GM12872 (cell line): ENCODE data around the gene ARHGAP6.

Experiments
- CTCF ChIP-seq: IDR thresholded peaks from 3 replicates; pipeline ENCODE4 v1.5.1; 2011; ENCODE audit warnings: low read depth, mild to moderate bottlenecking, low read length, moderate library complexity; ENCODE audit not compliant: insufficient read depth

Gene ARHGAP6

DNA sequence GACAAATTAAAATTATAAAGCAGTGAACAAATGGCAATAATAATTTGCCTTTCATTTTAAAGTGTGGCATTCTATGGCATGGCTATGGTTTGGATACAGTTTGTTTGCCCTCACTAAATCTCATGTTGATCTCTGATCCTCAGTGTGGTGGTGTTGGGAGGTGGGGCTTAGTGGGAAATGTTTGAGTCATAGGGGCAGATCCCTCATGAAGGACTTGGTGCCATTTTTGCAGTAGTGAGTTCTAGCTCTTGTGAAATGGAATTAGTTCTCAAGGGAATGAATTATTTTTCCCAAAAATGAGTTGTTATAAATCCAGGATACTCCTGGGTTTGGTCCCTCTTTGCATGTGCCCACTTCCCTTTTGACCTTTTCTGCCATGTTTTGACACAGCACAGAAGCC, 191.1 kb downstream of the ARHGAP6 start:
- no peak for TF ChIP-seq CTCF

DNA sequence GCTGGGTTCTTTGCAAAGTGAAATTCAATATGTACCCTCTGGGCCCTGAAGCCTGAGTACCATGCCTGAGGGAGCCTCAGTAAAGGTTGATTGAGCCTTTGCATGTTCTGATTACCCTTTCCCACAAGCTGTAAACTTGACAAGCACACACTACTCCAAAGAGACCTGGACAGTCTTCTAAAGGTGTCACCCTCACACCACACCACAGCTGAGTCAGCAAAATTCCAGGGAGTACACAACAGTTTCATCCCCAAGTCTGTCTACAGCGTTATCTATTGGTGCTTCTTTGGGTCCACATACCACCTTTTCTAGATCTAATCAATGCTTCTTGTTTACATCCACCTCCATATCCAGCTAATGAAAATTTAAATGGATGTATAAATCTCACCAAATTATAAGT, 191.7 kb downstream of the ARHGAP6 start:
- no peak for TF ChIP-seq CTCF

- TF ChIP-seq CTCF, result no peak
Observed at GRCh38 chrX:11472879-11473278, 192.8 kb downstream of the ARHGAP6 start.

DNA sequence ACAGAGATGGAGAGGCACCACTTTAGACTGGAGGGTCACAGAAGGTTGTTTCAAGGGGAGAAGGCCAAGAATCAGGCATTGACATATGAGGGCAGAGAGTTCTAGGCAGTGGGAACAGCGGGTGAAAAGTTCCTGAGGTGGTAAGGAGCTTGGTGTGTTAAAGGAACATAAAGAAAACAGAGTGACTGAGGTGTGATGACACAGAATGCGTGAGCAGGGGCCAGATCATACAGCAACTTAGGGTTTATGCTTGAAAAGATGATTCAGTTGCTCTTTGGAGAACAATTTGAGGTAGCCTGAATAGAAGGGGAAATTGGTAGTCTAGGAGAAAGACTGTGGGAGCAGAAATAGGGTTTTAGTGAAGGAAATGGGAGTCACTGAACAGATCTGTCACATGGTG, 193.3 kb downstream of the ARHGAP6 start:
- no peak for TF ChIP-seq CTCF

- no peak for TF ChIP-seq CTCF
Observed at GRCh38 chrX:11470250-11470974, 195.3 kb downstream of the ARHGAP6 start.

- no peak for TF ChIP-seq CTCF
Observed at GRCh38 chrX:11465648-11466411, 199.9 kb downstream of the ARHGAP6 start.

DNA sequence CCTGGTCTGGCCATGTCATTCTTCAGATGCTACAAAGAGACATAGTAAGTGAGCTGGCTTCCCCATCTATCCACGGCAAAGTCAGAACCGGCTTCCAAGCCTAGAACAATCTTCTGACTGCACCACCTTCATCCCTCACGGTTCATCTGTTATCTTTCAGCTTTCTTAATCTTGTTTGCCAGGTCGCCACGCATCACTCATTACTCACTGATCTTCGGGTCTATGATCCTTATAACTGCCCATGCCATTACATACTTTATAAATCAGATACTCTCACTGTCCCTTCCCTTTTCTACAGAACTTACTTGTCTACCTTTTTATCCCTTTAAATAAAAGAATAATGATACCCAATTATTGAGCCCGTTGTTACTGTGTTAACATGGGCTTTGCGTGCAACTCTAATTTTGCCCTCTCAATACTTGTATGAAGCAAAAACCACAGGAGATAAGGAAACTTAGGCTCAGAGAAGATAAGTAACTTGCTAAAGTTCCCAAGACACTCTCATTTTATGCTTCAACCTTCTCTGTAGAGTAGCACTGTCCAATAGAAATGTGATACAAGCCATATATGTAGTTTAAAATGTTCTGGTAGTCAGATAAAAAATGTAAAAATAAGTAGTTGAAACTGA, 200.8 kb downstream of the ARHGAP6 start:
- no peak for TF ChIP-seq CTCF
